Body of pancreas (tissue), 4 donors: ENCODE results near the gene CAST. TPM values are rescaled to one million over a fixed set of nuclear protein-coding genes. Genes with fewer than 3 reads are reported as not detected.

Source experiments
- ATAC-seq: fragments of 150-250 bp; one replicate; pipeline ENCODE4 v1.9.1; 2016
- DNase-seq, 4 donors: peaks; one replicate each; pipeline ENCODE4 v3.0.0-alpha.2; 2019
- H3K27ac ChIP-seq, 4 donors: fragments of 200-600 bp; sonication (generic); 1 replicate in 3 of 4; 2 replicates in 1 of 4; pipeline versions ENCODE4 v1.5.1 to v1.6.1; 2016 to 2019; ENCODE audit warnings: mild to moderate bottlenecking in 1 of 4, mixed read lengths in 1 of 4, moderate library complexity in 1 of 4
- H3K27me3 ChIP-seq, 2 donors: fragments of 200-600 bp; sonication (generic); one replicate each; pipeline ENCODE4 v1.6.0; 2016; ENCODE audit warnings: mild to moderate bottlenecking in 1 of 2
- H3K36me3 ChIP-seq, 2 donors: fragments of 200-600 bp; sonication (generic); replicated peaks in 1 of 2; 2 replicates each; pipeline ENCODE4 v1.5.1; 2016; ENCODE audit warnings: low read depth in 2 of 2; ENCODE audit not compliant: insufficient read depth in 1 of 2
- H3K4me1 ChIP-seq: fragments of 200-600 bp; sonication (generic); one replicate; pipeline ENCODE4 v1.6.0; 2016
- H3K4me3 ChIP-seq, 2 donors: fragments of 200-600 bp; sonication (generic); 1 replicate in 1 of 2; 2 replicates in 1 of 2; pipeline ENCODE4 v1.5.1; 2016 to 2019
- H3K9me3 ChIP-seq, 3 donors: fragments of 200-600 bp; sonication (generic); 1 replicate in 2 of 3; 2 replicates in 1 of 3; pipeline ENCODE4 v1.5.1; 2016
- POLR2A ChIP-seq, 3 donors: fragments of 450-650 bp; IDR thresholded peaks; one replicate each; pipeline ENCODE4 v1.6.1; 2016; ENCODE audit warnings: antibody characterized with exemption in 3 of 3, mild to moderate bottlenecking in 2 of 3
- WGBS, 2 donors: methylation state at CpG; one replicate each; pipeline ENCODE4 v1.1.5; 2017; 5-methylcytosine and 5-hydroxymethylcytosine counted together
- intact Hi-C: fragments of 100-400 bp; cut with DNase I; formaldehyde crosslinking; loops from one replicate; pipeline ENCODE4 v1.15.1; 2023
- total RNA-seq, 2 donors: library from RNA; depleted of rRNA; stranded (reverse); fragments of >200 nt; gene quantifications; one replicate each; pipeline ENCODE4 v1.1.0, GENCODE V29; 2016
- TF ChIP-seq, protein P1 (sequence below), 7 experiments: fragments of 450-650 bp in 4 of 7; fragments of 200-600 bp in 3 of 7; sonication (generic) in 3 of 7; IDR thresholded peaks; one replicate each; pipeline ENCODE4 v1.5.1; 2016 to 2019; ENCODE audit warnings: antibody characterized with exemption in 7 of 7

Gene CAST
- total RNA-seq, 2 donors from 2014 or later, result 130 to 157 TPM

DNA sequence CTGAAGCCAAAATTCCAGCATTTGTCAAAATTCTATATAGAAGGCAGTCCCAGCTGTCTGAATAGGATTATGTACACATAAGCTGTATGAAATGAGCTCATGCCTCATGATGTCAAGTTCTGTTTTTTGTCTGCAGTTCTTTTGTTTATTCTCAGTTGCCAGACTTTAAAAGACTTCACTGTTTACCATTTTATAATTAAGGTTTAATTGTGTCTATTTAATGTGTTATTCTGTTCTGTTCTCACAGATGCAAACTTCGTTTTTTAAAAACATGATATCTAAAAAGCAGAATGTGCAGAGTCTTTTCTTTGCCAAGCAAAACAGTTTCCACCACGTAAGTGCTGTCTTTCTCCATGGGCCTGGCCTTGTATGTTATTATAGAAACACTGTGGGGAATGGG, 114.4 kb downstream of the CAST start:
- DNase-seq (no peak), ATAC-seq (no peak)
- intact Hi-C loops, result no loop called here
- H3K27me3 ChIP-seq, result no peaks in the 10 kb centered on the region
- peaks cover 0 to 27% of the 10 kb centered on the region in 2 donors for H3K36me3 ChIP-seq
- H3K9me3 ChIP-seq, result no peaks in the 10 kb centered on the region
- no peak overlapping the region for H3K4me3 ChIP-seq
- H3K27ac ChIP-seq, result no peak overlapping the region
- WGBS, 2 donors, result 42 to 61% methylated on average over 2 of the region's 2 CpGs
- TF ChIP-seq POLR2A (IDR thresholded peaks at IDR 0.05), result no peak
- TF ChIP-seq, protein P1, sequence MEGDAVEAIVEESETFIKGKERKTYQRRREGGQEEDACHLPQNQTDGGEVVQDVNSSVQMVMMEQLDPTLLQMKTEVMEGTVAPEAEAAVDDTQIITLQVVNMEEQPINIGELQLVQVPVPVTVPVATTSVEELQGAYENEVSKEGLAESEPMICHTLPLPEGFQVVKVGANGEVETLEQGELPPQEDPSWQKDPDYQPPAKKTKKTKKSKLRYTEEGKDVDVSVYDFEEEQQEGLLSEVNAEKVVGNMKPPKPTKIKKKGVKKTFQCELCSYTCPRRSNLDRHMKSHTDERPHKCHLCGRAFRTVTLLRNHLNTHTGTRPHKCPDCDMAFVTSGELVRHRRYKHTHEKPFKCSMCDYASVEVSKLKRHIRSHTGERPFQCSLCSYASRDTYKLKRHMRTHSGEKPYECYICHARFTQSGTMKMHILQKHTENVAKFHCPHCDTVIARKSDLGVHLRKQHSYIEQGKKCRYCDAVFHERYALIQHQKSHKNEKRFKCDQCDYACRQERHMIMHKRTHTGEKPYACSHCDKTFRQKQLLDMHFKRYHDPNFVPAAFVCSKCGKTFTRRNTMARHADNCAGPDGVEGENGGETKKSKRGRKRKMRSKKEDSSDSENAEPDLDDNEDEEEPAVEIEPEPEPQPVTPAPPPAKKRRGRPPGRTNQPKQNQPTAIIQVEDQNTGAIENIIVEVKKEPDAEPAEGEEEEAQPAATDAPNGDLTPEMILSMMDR (IDR thresholded peaks at IDR 0.05), result no peak
- H3K4me1 ChIP-seq, result peaks cover 11% of the 10 kb centered on the region

GRCh38 chr5:96778409-96778808, 116.2 kb downstream of the CAST start:
- intact Hi-C loops, result no loop called here
- no peak overlapping the region for H3K27ac ChIP-seq

GRCh38 chr5:96780626-96781025, 118.5 kb downstream of the CAST start:
- H3K4me1 ChIP-seq, result peaks cover 13% of the 10 kb centered on the region
- ATAC-seq, result no peak
- H3K36me3 ChIP-seq, result peaks cover 0 to 20% of the 10 kb centered on the region in 2 donors
- intact Hi-C loops, result no loop called here
- no peak overlapping the region for H3K4me3 ChIP-seq
- H3K27me3 ChIP-seq, result no peaks in the 10 kb centered on the region
- TF ChIP-seq, protein P1 (IDR thresholded peaks at IDR 0.05), result no peak
- no peak for TF ChIP-seq POLR2A (IDR thresholded peaks at IDR 0.05)
- no peak for DNase-seq
- no peaks in the 10 kb centered on the region for H3K9me3 ChIP-seq
- H3K27ac ChIP-seq, result no peak overlapping the region

More at GRCh38 chr5:96778409-96778808, 116.2 kb downstream of the CAST start:
- ATAC-seq (peak; percentile 38), DNase-seq (peak in 3 of 4 donors; percentile 39 to 57 (median 47))
- Histone ChIP-seq H3K36me3 (peaks cover 0 to 22% of the 10 kb centered on the region in 2 donors), H3K27me3 (no peaks in the 10 kb centered on the region), H3K4me1 (peaks cover 13% of the 10 kb centered on the region), H3K4me3 (no peak overlapping the region), H3K9me3 (no peaks in the 10 kb centered on the region)
- TF ChIP-seq POLR2A (IDR thresholded peaks at IDR 0.05), result no peak
- 28 to 43% methylated on average over 1 of the region's 1 CpG for WGBS, 2 donors

DNA sequence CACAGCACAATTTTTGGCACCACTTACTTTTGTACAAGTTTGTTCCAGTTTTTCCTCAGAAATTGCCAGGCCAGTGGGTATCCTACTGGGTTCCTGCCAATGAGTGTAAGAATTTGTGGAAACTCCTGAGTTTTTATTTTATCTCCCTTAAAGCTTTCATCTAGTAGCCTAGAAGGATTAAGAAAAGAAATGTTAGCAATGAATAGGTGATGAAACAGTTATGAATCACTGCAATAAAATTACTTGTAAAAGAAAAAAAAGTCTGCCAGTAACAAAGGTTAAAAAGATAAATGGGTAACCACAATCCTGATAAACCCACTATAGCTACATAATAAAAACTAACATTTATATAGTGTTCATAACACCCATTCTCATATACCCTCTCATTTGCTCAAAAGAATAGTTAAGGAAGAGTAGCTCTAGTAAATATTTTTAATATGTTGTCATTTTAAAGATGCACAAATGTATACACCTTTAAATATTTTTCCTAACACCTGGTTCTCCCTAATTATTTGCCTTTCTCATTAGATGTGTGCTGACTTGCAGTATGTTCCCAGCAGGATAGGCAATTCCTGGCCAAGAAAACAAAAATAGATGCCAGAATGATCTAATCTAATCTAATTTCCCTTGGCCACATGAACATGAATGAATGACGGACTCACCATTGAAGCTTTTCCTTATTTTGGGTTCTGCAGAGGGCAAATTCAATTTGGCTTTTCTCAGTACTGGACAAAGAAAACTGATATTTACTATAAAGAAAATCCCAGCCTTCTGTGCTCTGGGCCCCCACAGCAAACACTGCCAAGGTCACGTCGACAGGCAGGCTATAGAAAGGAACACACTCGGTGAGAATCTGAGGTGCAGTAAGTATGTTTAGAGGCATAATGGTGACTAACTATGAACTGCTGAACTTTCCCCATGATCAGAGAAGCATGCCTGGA, 119.1 kb downstream of the CAST start:
- 31 to 34% methylated on average over 4 of the region's 4 CpGs for WGBS, 2 donors
- intact Hi-C loops, result no loop called here
- Histone ChIP-seq H3K27ac (peak overlapping the region in 2 of 4 donors; percentile 14 to 28), H3K36me3 (peaks cover 0 to 17% of the 10 kb centered on the region in 2 donors), H3K4me1 (peaks cover 13% of the 10 kb centered on the region), H3K4me3 (no peak overlapping the region), H3K27me3 (no peaks in the 10 kb centered on the region), H3K9me3 (no peaks in the 10 kb centered on the region)
- no peak for TF ChIP-seq POLR2A (IDR thresholded peaks at IDR 0.05)
- TF ChIP-seq, protein P1 (IDR thresholded peaks at IDR 0.05), result no peak
- ATAC-seq (no peak), DNase-seq (no peak)

GRCh38 chr5:96783326-96783725, 121.2 kb downstream of the CAST start:
- intact Hi-C loops, result no loop called here
- Histone ChIP-seq H3K4me3 (no peak overlapping the region), H3K36me3 (peaks cover 0 to 16% of the 10 kb centered on the region in 2 donors), H3K9me3 (no peaks in the 10 kb centered on the region), H3K27me3 (no peaks in the 10 kb centered on the region), H3K4me1 (peaks cover 13% of the 10 kb centered on the region), H3K27ac (no peak overlapping the region)
- WGBS, 2 donors, result 86 to 88% methylated on average over 2 of the region's 2 CpGs
- no peak for DNase-seq
- ATAC-seq, result no peak
- TF ChIP-seq POLR2A (IDR thresholded peaks at IDR 0.05), result no peak
- TF ChIP-seq, protein P1 (IDR thresholded peaks at IDR 0.05), result no peak
